ENCODE data around the gene BLTP2. TPM values are rescaled to one million over a fixed set of nuclear protein-coding genes. Genes with fewer than 3 reads are reported as not detected.

The BLTP2 gene
- total RNA-seq, 1 donor from 2014 or later, result 203 TPM

DNA sequence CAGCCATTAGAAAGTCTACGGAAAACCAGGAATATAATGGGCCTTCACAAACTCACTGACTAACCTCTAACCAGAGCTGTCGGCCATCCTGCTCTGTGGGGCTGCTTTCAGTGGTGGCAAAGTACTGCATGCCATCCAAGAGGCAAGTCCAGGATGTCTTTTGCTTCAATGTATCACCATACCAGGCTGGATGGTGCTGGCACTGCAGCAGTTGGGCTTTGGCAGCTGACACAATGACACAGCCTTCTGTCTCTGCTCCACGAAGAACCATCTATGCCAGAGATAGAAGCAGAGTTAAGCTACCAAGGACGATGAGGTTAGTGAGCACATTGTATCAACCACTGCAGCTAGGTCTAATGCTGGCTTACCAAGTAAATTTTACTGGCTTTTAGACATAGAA, 21.3 kb downstream of the BLTP2 start:
- Mint-ChIP-seq H3K27me3 (ENCODE audit: unreplicated experiment) (peaks cover 7% of the 10 kb centered on the region), H3K27ac (ENCODE audit: unreplicated experiment) (no peak overlapping the region), H3K9me3 (ENCODE audit: unreplicated experiment) (no peaks in the 10 kb centered on the region), H3K36me3 (ENCODE audit: low read depth, unreplicated experiment) (peaks cover 61% of the 10 kb centered on the region), H3K4me3 (ENCODE audit: unreplicated experiment) (no peak overlapping the region), H3K4me1 (ENCODE audit: unreplicated experiment) (peaks cover 9% of the 10 kb centered on the region)
- DNase-seq (ENCODE audit: low spot score), result no peak
- TF ChIP-seq, protein P1, sequence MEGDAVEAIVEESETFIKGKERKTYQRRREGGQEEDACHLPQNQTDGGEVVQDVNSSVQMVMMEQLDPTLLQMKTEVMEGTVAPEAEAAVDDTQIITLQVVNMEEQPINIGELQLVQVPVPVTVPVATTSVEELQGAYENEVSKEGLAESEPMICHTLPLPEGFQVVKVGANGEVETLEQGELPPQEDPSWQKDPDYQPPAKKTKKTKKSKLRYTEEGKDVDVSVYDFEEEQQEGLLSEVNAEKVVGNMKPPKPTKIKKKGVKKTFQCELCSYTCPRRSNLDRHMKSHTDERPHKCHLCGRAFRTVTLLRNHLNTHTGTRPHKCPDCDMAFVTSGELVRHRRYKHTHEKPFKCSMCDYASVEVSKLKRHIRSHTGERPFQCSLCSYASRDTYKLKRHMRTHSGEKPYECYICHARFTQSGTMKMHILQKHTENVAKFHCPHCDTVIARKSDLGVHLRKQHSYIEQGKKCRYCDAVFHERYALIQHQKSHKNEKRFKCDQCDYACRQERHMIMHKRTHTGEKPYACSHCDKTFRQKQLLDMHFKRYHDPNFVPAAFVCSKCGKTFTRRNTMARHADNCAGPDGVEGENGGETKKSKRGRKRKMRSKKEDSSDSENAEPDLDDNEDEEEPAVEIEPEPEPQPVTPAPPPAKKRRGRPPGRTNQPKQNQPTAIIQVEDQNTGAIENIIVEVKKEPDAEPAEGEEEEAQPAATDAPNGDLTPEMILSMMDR (IDR thresholded peaks at IDR 0.05; ENCODE audit: unreplicated experiment), result no peak

DNA sequence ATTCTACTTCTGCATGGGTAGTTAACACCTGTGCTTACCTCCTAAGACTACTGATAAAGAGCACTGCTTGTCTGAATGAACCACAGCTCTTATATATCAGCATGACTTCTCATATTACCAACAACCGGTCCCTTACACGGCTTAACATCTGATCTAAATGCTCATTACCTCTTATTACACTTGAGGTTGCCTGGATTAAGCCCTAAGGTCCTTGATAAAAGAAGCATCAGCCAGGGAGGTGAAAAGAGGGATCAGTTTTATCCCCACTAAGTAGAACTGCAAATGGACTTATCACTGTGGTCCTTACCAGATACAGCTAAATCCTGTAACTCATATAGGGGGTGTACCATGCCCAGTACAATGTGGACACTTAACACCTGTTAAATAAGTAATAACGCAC, 22.8 kb downstream of the BLTP2 start:
- TF ChIP-seq, protein P1 (IDR thresholded peaks at IDR 0.05; ENCODE audit: unreplicated experiment), result no peak
- Mint-ChIP-seq H3K4me1 (ENCODE audit: unreplicated experiment) (peaks cover 9% of the 10 kb centered on the region), H3K36me3 (ENCODE audit: low read depth, unreplicated experiment) (peaks cover 57% of the 10 kb centered on the region), H3K4me3 (ENCODE audit: unreplicated experiment) (no peak overlapping the region), H3K9me3 (ENCODE audit: unreplicated experiment) (no peaks in the 10 kb centered on the region), H3K27me3 (ENCODE audit: unreplicated experiment) (peaks cover 6% of the 10 kb centered on the region), H3K27ac (ENCODE audit: unreplicated experiment) (no peak overlapping the region)
- DNase-seq (ENCODE audit: low spot score), result no peak

DNA sequence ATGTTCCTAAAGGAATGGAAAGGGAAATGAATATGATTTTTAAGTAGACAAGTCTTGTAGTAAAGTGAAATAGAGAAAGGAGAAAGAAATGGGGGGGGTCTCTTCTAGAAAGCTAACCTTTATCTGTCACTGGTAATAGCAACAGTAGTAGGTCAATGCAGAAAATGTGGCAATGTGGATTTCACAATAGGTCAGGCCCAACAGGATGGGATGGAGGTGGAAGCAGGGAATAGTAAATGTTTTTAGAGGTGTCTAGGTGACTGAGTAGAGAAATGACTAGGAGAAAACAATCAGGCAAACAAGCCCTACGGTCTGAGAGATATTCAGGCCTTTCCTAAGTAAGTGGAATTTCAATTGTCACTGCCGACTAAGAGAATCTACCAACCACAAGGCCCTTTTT, 24.9 kb downstream of the BLTP2 start:
- no peak overlapping the region for H3K27ac Mint-ChIP-seq (ENCODE audit: unreplicated experiment)
- H3K36me3 Mint-ChIP-seq (ENCODE audit: low read depth, unreplicated experiment), result peaks cover 60% of the 10 kb centered on the region
- H3K4me3 Mint-ChIP-seq (ENCODE audit: unreplicated experiment), result peak overlapping the region; percentile 70
- H3K9me3 Mint-ChIP-seq (ENCODE audit: unreplicated experiment), result no peaks in the 10 kb centered on the region
- H3K27me3 Mint-ChIP-seq (ENCODE audit: unreplicated experiment), result peaks cover 6% of the 10 kb centered on the region
- no peak for DNase-seq (ENCODE audit: low spot score)
- peaks cover 9% of the 10 kb centered on the region for H3K4me1 Mint-ChIP-seq (ENCODE audit: unreplicated experiment)
- TF ChIP-seq, protein P1 (IDR thresholded peaks at IDR 0.05; ENCODE audit: unreplicated experiment), result no peak

DNA sequence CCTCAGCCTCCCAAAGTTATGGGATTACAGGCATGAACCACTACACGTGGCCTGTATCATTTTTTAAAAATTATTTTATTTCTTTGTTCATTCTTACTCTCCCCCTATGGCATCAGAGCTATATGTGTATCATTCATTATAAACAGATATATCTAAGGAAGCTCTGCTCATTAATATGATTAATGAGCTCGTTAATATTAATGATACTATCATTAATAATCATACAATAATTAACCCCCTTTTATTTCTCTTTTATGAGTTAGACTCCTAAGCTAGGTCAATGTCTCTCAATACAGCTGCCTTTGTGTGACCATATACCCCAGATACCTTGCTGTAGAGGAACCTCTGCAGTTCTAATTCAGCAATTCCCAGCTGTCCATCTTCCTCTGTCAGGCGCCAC, 26.5 kb downstream of the BLTP2 start:
- peaks cover 63% of the 10 kb centered on the region for H3K36me3 Mint-ChIP-seq (ENCODE audit: low read depth, unreplicated experiment)
- H3K27ac Mint-ChIP-seq (ENCODE audit: unreplicated experiment), result no peak overlapping the region
- TF ChIP-seq, protein P1 (IDR thresholded peaks at IDR 0.05; ENCODE audit: unreplicated experiment), result no peak

DNA sequence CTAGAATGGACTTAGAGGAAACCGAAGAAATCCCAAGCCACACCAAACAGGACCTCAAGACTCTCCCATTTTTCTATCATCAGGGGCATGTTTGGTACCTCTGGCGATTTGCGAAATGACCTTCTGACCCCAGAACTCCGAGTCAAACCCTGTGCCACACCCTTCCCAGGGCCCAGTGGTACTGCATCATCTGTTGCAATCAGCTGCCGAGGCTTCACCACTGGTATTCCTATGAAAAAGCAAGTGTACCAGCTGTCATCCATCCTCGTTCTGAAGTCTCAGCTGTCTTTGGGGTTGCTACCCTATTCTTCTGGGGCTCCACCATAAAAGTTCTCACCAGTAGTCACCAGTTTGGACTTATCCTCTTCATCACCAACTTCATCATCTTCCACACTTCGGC, 28.7 kb downstream of the BLTP2 start:
- peaks cover 3% of the 10 kb centered on the region for H3K27me3 Mint-ChIP-seq (ENCODE audit: unreplicated experiment)
- DNase-seq (ENCODE audit: low spot score), result no peak
- peaks cover 31% of the 10 kb centered on the region for H3K4me1 Mint-ChIP-seq (ENCODE audit: unreplicated experiment)
- peaks cover 55% of the 10 kb centered on the region for H3K36me3 Mint-ChIP-seq (ENCODE audit: low read depth, unreplicated experiment)
- no peaks in the 10 kb centered on the region for H3K9me3 Mint-ChIP-seq (ENCODE audit: unreplicated experiment)
- H3K4me3 Mint-ChIP-seq (ENCODE audit: unreplicated experiment), result no peak overlapping the region
- TF ChIP-seq, protein P1 (IDR thresholded peaks at IDR 0.05; ENCODE audit: unreplicated experiment), result no peak
- H3K27ac Mint-ChIP-seq (ENCODE audit: unreplicated experiment), result peak overlapping the region; percentile 13

More for the DNA sequence above, 26.5 kb downstream of the BLTP2 start:
- no peak for DNase-seq (ENCODE audit: low spot score)
- H3K9me3 Mint-ChIP-seq (ENCODE audit: unreplicated experiment), result no peaks in the 10 kb centered on the region
- peak overlapping the region; percentile 42 for H3K4me3 Mint-ChIP-seq (ENCODE audit: unreplicated experiment)
- H3K4me1 Mint-ChIP-seq (ENCODE audit: unreplicated experiment), result peaks cover 21% of the 10 kb centered on the region
- peaks cover 6% of the 10 kb centered on the region for H3K27me3 Mint-ChIP-seq (ENCODE audit: unreplicated experiment)
